HG02840 (cell line): ENCODE measurements around the gene TPST2.

Experiments used
- ATAC-seq: cut with Tn5 transposase; IDR thresholded peaks from one replicate; pipeline ENCODE4 v1.9.1; 2021; ENCODE audit warnings: mild to moderate bottlenecking, moderate library complexity, moderate number of reproducible peaks; ENCODE audit not compliant: unreplicated experiment, low FRiP score

The TPST2 gene

DNA sequence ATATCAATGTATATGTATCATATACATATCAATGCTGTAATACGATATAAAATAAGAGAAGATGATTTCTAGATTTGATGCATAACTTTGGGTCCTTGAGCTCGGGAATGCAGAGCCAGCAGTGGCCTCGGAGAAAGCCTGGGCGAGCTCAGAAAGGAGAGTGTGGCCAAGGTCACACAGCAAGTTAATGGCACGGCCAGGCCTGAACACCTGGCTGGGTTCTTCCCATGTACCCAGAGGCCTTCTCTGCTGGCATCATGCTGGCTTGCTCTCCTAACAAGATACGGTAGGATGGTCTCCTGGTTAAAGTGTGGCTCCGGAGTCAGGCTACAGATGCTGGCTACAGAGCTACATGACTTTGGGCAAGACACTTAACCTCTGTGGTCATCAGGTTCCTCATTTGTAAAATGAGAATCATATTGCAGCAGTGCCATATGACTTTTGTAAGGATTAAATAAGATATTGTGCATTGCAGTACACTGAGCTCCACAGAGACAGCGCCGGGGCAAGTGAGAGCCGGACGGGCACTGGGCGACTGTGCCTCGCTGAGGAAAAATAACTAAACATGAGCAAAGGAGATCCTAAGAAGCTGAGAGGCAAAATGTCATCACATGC, 29.9 kb downstream of the TPST2 start:
- no peak for ATAC-seq

DNA sequence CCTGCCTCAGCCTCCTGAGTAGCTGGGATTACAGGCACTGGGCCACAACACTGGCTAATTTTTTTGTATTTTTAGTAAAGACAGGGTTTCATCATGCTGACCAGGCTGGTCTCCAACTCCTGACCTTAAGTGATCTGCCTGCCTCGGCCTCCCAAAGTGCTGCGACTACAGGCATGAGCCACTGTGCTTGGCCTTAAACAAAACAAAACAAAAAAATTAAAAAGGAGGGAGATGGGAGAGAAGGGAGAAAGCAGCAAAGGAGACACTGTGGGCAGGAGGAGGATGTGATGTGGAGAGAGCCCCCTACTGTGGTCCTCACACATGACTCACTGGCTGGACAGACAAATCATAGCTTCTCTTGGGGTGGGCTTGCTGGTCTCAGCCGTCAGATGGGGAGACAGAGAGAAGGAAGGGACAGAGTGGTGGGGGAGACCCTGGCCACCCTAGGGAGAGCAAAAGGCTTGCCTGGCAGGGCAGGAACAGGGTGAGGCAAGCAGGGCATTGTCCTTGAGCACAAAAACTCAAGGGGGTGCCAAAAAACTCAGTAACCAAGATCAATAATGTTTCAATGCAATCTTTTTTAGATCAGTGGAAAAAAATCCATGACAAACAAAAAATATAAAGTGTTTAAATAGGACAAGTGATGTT, 31.6 kb downstream of the TPST2 start:
- ATAC-seq = no peak

DNA sequence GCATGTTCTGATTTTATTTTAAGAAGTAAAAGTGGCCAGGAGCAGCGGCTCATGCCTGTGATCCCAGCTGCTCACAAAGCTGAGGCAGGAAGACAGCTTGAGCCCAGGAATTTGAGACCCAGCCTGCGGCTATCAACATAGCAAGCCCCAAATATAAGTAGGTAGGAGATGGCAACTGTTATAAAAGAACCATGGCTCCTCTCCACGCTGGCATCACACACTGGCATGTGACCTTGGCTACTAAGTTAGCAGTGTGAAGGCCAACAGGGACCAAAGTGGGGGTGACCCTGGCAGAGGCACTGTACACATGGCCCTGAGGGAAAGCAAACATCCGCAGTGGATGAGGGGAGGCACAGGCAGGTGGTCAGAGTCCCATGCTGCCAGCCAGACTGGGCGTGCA, 33.0 kb downstream of the TPST2 start:
- ATAC-seq = no peak

DNA sequence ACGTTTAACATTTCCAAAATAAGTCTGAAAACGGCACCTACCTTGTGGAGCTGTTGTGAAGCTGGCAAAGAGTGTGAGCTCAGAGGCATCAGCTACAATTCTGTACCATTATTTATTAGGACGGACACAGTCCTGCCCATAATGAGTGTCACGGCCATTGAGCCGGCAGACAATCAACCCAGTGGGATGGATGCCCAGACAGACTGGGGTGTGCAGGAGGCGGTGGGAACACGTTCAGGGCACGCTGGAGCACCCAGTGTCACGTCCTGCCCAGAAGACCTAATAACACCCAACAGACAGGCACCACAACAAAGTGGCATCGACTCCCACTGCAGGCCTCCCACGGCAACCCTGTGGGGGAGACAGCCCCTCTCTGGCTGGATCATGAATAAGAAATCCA, 34.5 kb downstream of the TPST2 start:
- ATAC-seq = no peak

DNA sequence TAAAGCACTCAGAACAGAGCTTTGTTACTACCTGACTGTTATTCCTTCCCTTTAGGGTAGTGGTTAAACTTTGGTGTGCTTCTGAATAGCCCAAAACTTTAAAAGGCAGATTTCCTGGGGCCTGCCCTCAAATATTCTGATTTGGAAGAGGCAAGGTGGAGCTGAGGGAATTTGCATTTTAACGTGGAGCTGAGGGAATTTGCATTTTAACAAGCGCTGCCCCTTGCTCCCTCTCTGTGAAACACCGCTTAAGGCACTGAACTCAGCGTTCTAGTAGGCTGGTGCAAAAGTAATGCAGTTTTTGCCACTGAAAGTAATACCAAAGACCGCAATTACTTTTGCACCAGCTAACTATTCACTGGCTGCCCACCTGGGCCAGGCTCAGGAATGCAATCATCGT, 35.0 kb downstream of the TPST2 start:
- ATAC-seq = no peak

DNA sequence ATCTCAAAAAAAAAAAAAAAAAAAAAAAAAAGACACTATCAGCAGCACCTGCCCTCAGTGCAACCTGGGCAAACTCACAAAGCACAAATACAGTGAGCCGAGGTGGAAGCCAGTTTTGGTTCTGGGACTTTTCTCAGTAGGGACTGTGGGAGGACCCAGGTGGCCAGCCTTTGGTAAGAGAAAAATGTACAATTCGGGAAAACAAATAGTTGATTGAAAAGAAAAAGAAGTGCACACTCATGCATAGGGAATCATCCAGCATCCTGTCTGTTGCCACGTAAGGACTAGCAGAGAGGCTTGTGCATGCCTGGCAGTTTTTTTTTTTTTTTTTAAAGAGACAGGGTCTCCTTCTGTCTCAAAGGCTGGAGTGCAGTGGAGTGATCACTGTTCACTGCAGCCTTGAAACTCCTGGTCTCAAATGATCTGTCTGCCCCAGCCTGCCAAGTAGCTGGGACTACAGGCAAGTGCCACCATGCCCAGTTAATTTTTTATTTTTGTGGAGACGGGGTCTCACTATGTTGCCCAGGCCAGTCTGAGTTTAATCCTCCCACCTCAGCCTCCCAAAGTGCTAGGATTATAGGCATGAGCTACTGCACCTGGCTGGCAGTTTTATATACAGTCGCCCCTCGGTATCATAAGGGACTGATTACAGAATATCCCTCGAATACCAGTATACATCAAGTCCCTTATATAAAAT, 36.7 kb downstream of the TPST2 start:
- no peak for ATAC-seq

DNA sequence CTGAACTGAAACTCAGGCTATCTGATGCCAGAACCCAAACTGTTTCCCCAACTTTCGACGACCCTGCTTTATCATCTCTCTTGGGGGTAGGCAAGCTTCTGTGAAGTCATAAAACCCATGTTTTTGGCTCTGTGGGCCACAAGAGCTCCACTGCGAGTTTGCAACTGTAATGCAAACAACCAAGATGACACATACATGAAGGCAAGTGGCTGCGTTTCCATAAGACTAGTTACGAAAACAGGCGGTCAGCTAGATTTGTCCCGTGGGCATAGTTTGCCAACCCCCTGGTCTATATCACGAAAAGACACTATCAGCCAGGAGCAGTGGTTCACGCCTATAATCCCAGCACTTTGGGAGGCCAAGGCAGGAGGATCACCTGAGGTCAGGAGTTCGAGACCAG, 37.5 kb downstream of the TPST2 start:
- ATAC-seq = no peak

DNA sequence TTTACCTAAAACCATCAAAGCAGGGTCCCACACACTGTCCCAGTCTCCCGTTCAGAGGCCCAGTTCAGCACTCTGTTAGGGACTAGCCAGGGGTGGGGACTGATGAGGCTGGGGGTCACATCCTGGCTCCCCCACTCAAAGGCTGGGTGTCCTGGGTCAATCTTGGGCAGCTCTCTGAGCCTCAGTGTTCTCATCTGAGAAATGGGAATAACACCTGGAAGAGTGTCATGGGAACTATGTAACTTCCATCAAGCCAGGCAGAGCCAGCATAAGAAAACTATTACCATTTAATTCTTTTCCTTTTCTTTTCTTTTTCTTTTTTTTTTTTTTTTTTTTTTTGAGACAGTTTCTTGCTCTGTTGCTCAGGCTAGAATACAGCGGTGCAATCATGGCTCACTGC, 38.4 kb downstream of the TPST2 start:
- ATAC-seq = no peak

DNA sequence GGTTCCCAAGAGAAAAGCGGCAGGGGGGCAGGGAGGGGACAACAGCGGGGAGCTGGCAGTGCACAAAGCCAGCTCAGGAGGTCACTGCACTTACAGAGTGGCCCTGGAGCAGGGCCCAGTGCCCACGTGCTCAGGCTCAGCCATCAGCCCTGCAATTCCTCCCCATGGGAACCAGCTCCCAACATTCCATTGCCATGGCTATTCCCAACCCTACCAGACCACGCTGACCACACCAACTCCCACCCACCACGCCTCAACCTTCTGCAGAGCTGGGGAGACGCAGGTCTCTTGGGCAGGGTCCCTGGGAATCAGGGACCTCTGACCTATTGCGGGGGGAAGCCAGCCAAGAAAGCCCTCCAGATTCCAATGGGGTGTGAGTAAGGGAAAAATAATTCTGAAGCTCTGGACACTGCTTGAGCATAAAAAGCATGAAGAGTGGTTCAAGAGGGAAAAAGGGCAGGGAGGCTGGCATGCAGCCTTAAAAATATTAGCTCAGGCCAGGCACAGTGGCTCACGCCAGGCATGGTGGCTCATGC, 39.4 kb downstream of the TPST2 start:
- ATAC-seq = no peak

DNA sequence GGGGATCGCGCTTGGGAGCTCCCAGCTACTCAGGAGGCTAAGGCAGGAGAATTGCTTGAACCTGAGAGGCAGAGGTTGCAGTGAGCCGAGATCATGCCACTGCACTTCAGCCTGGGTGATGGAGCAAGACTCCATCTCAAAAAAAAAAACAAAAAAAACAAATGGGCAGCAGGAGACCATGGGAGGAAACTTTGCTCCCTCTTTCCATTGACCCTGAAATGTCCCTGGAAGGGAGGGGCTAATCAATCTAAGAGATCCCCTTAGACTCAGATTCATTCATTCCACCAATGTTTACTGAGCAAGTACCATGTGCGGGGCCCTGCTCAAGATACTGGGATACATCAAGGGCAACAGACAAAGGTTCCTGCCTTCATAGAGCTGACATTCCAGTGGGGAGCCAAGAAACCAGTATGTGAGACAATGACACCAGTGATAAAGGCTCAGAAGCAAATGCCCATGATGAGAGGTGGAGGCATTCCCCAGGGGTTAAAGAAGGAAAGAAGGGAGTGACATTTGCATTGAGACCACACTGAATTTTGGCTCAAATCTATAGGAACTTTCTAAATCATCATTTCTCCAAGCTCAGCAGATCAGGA, 39.9 kb downstream of the TPST2 start:
- ATAC-seq = no peak

DNA sequence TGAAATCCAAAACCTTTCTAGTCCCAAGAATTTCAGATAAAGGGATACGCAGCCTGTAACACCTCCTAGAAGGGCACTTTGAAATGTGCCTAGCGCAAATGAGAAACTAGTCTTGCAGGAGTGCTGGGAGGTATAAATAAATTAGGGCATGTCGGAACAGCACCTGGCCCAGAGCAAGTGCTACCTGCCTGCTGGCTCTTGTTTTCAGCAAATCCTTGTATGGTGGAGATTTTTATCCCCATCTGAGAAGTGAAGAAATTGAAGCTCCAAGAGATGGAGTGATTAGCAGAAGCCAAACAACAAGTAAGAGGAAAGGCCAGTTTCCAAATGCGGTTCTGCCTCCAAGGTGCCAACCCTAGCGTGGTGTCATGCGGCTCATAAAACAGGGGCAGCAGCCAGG, 40.9 kb downstream of the TPST2 start:
- ATAC-seq = no peak

DNA sequence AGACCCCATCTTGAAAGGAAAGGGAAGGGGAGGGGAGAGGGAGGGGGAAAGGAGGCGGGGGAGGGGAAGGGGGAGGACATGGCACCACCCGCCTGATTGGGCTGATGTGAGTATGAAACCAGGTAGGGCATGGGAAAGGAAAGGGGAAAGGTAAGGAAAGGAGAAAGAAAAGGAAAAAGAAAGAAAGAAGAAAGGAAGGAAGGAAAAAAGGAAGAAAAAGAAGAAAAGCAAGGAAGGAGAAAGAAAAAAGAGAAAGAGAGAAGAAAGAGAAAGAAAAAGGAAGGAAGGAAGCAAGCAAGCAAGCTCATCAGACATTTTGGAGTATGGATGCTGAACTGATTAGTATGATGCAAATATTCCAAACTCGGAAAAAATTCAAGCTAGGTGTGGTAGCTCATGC, 41.6 kb downstream of the TPST2 start:
- no peak for ATAC-seq

DNA sequence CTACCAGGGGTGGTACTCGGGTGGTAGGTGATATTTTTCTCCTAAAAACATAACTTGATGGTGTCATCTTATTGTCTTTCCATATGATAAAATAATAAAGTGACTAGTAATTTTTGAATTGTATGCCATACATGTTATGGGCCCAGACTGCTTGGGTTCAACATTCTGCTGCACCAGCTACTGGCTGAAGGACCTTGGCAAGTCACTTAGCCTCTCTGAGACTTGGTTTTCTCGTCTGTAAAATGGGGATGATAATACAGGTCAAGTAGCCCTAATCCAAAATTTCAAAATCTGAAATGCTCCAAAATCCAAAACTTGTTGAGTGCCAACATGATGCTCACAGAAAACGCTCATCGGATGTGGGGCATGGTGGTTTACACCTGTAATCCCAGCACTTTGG, 42.1 kb downstream of the TPST2 start:
- no peak for ATAC-seq

DNA sequence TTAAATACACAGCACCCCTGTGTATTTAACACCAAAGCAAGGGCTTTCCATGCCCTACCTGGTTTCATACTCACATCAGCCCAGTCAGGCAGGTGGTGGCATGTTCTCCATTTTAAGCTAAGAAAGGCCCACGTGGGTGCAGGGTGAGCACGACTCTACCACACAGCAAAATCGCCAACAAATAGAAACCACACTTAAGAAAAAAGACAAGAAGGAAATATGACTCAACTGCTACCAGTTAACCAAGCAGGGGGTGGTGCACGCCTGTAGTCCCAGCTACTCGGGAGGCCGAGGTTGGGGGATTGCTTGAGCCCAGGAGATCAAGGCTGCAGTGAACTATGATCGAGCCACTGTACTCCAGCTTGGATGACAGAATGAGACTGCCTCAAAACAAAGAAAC, 42.5 kb downstream of the TPST2 start:
- ATAC-seq = no peak

DNA sequence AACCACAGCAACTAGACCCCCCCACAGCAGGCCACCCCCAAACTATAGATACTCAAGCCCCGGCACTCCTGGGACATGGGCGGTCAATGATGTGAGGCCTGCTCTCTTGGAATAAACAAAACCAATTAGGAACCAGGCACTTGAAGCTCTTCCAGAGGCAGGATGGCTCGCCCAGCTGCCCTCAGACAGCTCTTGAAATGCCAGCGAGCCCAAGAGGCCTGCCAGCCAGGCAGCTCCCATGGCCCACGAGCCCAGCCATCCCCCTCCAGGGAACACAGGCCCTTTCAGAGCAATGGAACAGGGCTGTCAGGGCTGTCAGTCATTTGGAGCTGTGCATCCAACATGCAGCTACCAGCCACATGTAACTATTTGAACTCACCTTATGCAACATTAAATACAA, 43.6 kb downstream of the TPST2 start:
- ATAC-seq = no peak

DNA sequence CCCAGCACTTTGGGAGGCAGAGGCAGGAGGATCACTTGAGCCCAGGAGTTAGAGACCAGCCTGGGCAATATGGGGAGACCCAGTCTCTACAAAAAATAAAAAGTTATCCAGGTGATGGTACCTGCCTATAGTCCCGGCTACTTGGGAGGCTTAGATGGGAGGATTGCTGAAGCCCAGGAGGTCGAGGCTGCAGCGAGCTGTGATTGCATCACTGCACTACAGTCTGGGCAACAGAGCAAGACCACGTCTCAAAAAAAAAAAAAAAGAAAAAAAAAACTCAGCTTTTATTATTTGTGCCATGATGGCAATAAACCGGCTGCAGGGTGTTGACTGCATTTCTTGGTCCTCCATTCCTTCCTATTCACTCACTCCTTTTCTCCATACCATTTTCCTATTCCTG, 44.1 kb downstream of the TPST2 start:
- no peak for ATAC-seq

DNA sequence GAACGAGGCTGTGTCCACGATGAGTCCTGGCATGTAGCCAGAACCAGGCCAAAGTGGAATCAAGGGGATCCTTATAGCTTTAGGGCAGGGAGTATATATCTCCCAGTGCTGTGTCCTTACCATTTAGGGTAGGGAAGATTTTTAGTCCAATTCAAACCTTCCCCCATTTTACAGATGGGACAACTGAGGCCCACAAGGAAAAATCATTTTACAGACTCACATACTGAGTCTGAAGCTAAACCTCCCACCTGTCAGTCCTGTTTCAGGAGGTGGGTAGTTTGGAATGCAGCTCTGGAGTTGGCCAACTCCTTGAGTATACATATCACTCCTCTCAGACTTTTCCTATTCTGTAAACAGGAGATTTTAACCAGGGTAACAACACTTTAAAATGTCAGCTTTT, 44.5 kb downstream of the TPST2 start:
- no peak for ATAC-seq

DNA sequence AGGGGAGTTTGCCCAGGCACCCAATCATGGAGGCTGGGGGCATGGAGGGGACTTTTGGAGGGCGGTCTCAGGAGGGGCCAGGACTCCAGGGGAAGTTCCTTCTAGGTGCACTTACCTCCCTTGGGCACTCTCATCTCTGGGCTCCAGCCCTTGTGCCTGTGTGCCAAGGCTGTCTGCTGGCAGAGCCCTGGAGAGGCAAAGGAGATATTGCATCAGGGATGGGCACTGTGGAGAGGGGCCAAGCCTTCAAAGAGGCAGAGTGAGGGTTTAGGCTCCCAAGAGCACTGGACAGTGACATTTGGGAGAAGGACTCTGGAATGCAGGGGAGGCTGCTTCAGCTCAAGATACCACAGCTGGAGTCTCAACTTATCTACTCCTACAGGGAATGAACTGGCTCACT, 45.4 kb downstream of the TPST2 start:
- no peak for ATAC-seq

DNA sequence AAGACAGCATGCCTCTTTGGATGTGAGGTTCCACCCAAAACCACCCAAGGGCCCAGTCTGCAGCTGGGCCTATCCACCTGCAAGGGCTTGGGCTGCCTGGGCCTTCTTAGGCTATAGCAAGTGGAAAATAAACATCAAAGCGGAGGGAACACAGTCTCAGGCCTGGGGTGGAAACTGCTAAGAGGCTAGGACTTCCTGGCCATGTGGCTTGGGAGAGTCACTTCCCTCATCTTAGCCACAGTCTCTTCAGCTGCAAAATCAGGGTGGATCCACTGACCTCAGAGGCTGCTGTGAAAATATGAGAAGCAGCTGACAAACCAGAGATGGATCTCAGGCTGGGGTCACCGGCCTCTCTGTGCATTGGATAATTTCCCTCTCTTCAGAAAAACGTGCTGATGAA, 47.1 kb downstream of the TPST2 start:
- ATAC-seq = no peak

DNA sequence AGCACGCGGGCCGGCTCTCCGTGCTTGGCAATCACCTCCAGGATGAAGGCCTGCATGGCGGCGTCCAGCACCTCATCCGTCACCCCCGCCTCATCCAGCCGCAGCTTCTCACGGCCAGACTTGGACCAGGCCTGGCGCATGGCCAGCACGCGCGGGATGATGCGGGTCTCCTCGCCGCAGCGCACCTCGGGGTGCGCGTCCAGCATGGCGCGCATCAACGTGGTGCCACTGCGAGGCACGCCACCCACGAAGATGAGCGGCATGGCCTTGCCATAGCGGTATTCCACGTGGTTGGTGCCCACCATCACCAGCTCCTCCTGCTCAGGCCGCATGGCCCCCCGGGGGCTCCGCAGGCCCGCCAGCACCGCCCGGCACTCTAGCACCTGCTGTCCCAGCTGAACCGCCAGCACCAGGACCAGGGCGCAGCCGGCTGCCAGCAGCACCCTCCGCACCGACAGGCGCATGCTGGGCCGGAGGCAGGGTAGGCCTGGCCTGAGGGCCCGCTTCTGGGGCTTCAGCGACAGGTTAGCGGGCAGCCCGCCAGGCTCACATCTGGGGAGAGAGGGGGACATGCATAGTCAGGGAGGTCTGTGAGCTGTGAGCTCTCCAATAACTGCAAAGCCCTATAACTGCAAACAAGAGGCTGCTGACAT, 48.6 kb downstream of the TPST2 start:
- no peak for ATAC-seq

DNA sequence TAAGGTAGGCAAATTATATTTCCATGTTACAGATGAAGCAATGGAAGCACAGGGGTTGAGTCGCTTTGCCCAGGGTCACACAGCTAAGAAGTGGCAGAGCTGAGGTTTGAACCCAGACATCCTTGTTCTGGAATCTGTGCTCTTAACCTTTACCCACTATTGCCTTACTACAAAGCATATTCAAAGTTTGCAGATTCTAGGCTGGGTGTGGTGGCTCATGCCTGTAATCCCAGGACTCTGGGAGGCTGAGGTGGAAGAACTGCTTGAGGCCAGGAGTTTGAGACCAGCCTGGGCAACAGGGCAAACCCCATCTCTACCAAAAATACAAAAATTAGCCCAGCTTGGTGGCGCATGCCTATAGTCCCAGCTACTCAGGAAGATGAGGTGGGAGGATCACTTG, 49.8 kb downstream of the TPST2 start:
- no peak for ATAC-seq
